Vagina (tissue), 2 donors: ENCODE measurements around the gene TBXAS1. TPM values are rescaled to one million over a fixed set of nuclear protein-coding genes. Genes with fewer than 3 reads are reported as not detected.
"Not testable (repeated sequence)": the region's sequence is repeated elsewhere in the genome, so short reads cannot be mapped to it uniquely, and the experiment has no call there.

Experiments used
- DNase-seq, 2 donors: peaks; one replicate each; pipeline ENCODE4 v3.0.0-alpha.2; 2017; ENCODE audit errors: extremely low spot score in 2 of 2
- H3K27ac ChIP-seq: fragments of 200-600 bp; sonication (generic); one replicate; pipeline ENCODE4 v1.5.1; 2019
- H3K27me3 ChIP-seq: fragments of 200-600 bp; sonication (generic); one replicate; pipeline ENCODE4 v1.5.1; 2019
- H3K36me3 ChIP-seq, 2 donors: fragments of 200-600 bp; sonication (generic); one replicate each; pipeline ENCODE4 v1.5.1; 2017 to 2019
- H3K4me1 ChIP-seq: fragments of 200-600 bp; sonication (generic); one replicate; pipeline ENCODE4 v1.5.1; 2019
- H3K4me3 ChIP-seq, 2 donors: fragments of 200-600 bp; sonication (generic); 1 replicate in 1 of 2; 2 replicates in 1 of 2; pipeline ENCODE4 v1.5.1; 2016 to 2019
- H3K9me3 ChIP-seq: fragments of 200-600 bp; sonication (generic); one replicate; pipeline ENCODE4 v1.5.1; 2019
- CTCF ChIP-seq, 3 experiments: fragments of 450-650 bp in 2 of 3; fragments of 200-600 bp in 1 of 3; sonication (generic) in 1 of 3; IDR thresholded peaks; one replicate each; pipeline ENCODE4 v1.5.1; 2017 to 2019; ENCODE audit warnings: antibody characterized with exemption in 3 of 3, mild to moderate bottlenecking in 2 of 3, moderate library complexity in 2 of 3
- POLR2A ChIP-seq, 2 donors: fragments of 450-650 bp; IDR thresholded peaks; one replicate each; pipeline ENCODE4 v1.6.1; 2017; ENCODE audit warnings: antibody characterized with exemption in 2 of 2, mild to moderate bottlenecking in 2 of 2, moderate library complexity in 2 of 2
- POLR2AphosphoS5 ChIP-seq, 2 donors: sonication (generic); formaldehyde crosslinking; IDR thresholded peaks; one replicate each; pipeline ENCODE4 v1.9.0; 2017; ENCODE audit warnings: antibody characterized with exemption in 2 of 2, mild to moderate bottlenecking in 2 of 2, low read depth in 1 of 2; ENCODE audit not compliant: insufficient read depth in 1 of 2
- intact Hi-C: fragments of 100-400 bp; cut with DNase I; formaldehyde crosslinking; loops from one replicate; pipeline ENCODE4 v1.15.1; 2023
- total RNA-seq: library from RNA; depleted of rRNA; stranded (reverse); fragments of >200 nt; gene quantifications from one replicate; pipeline ENCODE4 v1.2.3, GENCODE V29; 2016

The TBXAS1 gene
- total RNA-seq, 1 donor from 2014 or later = 18.4 TPM

DNA sequence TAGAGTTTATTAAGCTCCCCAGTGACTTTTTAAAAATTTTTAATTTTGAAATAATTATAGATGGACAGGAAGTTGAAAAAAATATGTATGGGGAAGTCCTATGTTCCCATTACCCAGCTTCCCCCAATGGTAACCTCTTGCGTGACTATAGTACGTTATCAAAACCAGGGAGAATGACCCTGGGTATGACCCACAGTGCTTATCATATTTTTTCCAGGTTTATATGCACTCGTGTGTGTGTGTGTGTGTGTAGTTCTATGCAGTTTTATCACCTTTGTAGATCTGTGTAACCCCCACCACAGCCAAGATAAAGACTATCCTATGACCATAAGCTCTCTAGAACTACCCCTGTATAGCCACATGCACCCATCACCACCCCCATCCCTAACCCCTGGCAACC lies 72.8 kb downstream of the TBXAS1 start:
- H3K27ac ChIP-seq = no peak overlapping the region
- H3K36me3 ChIP-seq = no peaks in the 10 kb centered on the region
- peaks cover 5% of the 10 kb centered on the region for H3K9me3 ChIP-seq
- DNase-seq = no peak
- TF ChIP-seq POLR2A (IDR thresholded peaks at IDR 0.05) (no peak), POLR2AphosphoS5 (IDR thresholded peaks at IDR 0.05; ENCODE audit: insufficient read depth in 1 of 2, low read depth in 1 of 2) (no peak), CTCF (IDR thresholded peaks at IDR 0.05) (no peak)
- no peaks in the 10 kb centered on the region for H3K4me1 ChIP-seq
- intact Hi-C loops = no loop called here
- H3K4me3 ChIP-seq = no peak overlapping the region
- H3K27me3 ChIP-seq = no peaks in the 10 kb centered on the region

DNA sequence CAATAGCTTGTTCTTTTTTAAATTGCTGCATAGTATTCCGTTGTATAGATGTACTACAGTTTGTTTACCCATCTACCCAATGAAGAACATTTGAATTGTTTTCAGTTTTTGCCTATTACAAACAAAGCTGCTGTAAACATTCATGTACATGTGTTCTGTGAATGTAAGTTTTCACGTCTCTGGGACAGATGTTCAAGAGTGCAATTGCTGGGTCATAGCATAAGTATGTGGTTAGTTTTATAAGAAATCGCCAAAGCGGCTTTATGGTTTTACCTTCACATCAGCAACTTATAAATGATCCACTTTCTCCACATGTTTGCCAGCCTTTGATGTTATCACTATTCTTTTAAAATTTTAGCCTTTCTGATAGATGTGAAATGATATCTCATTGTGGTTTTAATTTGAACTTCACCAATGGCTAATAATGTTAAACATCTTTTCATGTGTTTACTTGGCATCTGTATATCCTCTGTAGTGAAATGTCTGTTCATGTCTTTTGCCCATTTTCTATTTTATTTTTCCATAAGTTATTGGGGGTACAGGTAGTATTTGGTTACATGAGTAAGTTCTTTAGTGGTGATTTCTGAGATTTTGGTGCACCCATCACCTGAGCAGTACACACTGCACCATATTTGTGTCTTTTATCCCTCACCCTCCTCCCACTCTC lies 73.5 kb downstream of the TBXAS1 start:
- intact Hi-C loops = no loop called here
- no peak overlapping the region for H3K27ac ChIP-seq
- no peaks in the 10 kb centered on the region for H3K27me3 ChIP-seq
- TF ChIP-seq POLR2AphosphoS5 (IDR thresholded peaks at IDR 0.05; ENCODE audit: insufficient read depth in 1 of 2, low read depth in 1 of 2) (no peak), CTCF (IDR thresholded peaks at IDR 0.05) (no peak), POLR2A (IDR thresholded peaks at IDR 0.05) (no peak)
- H3K4me1 ChIP-seq = no peaks in the 10 kb centered on the region
- DNase-seq = no peak
- peaks cover 5% of the 10 kb centered on the region for H3K9me3 ChIP-seq
- H3K36me3 ChIP-seq = no peaks in the 10 kb centered on the region
- H3K4me3 ChIP-seq = no peak overlapping the region

- H3K4me3 ChIP-seq, H3K27ac ChIP-seq, H3K4me1 ChIP-seq, H3K36me3 ChIP-seq, DNase-seq, H3K27me3 ChIP-seq, H3K9me3 ChIP-seq, intact Hi-C loops: not testable (repeated sequence)
Measured at GRCh38 chr7:139903103-139903477, 74.0 kb downstream of the TBXAS1 start.

DNA sequence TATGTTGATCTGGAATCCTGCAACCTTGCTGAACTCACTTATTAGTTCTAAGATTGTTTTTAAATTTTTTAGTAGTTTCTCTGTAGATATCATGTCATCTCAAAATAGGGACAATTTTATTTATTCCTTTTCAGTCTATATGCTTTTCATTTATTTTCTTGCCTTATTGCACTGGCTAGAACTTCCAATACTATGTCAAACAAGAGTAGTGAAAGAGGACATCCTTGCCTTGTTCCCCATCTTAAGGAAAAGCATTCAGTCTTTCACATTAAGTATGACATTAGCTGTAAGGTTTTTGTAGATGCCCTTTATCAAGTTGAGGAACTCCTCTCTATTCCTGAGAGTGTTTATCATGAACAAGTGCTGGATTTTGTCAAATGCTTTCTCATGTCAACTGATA lies 77.8 kb downstream of the TBXAS1 start:
- intact Hi-C loops = no loop called here
- TF ChIP-seq POLR2A (IDR thresholded peaks at IDR 0.05) (no peak), POLR2AphosphoS5 (IDR thresholded peaks at IDR 0.05; ENCODE audit: insufficient read depth in 1 of 2, low read depth in 1 of 2) (no peak), CTCF (IDR thresholded peaks at IDR 0.05) (no peak)
- H3K4me3 ChIP-seq = no peak overlapping the region
- no peaks in the 10 kb centered on the region for H3K27me3 ChIP-seq
- H3K4me1 ChIP-seq = no peaks in the 10 kb centered on the region
- DNase-seq = no peak
- peaks cover 5% of the 10 kb centered on the region for H3K9me3 ChIP-seq
- no peaks in the 10 kb centered on the region for H3K36me3 ChIP-seq
- H3K27ac ChIP-seq = no peak overlapping the region

GRCh38 chr7:139908792-139909191 lies 79.7 kb downstream of the TBXAS1 start:
- intact Hi-C loops = no loop called here
- no peaks in the 10 kb centered on the region for H3K9me3 ChIP-seq
- DNase-seq = no peak
- H3K4me3 ChIP-seq = no peak overlapping the region
- no peaks in the 10 kb centered on the region for H3K4me1 ChIP-seq
- TF ChIP-seq POLR2AphosphoS5 (IDR thresholded peaks at IDR 0.05; ENCODE audit: insufficient read depth in 1 of 2, low read depth in 1 of 2) (no peak), POLR2A (IDR thresholded peaks at IDR 0.05) (no peak), CTCF (IDR thresholded peaks at IDR 0.05) (no peak)
- H3K36me3 ChIP-seq = no peaks in the 10 kb centered on the region
- no peak overlapping the region for H3K27ac ChIP-seq
- H3K27me3 ChIP-seq = no peaks in the 10 kb centered on the region
